GM21737 (cell line): ENCODE data around the gene MAPK14.

Experiments
- ATAC-seq: cut with Tn5 transposase; IDR thresholded peaks from one replicate; pipeline ENCODE4 v1.9.1; 2021; ENCODE audit warnings: mild to moderate bottlenecking, moderate library complexity; ENCODE audit not compliant: unreplicated experiment

Gene MAPK14

DNA sequence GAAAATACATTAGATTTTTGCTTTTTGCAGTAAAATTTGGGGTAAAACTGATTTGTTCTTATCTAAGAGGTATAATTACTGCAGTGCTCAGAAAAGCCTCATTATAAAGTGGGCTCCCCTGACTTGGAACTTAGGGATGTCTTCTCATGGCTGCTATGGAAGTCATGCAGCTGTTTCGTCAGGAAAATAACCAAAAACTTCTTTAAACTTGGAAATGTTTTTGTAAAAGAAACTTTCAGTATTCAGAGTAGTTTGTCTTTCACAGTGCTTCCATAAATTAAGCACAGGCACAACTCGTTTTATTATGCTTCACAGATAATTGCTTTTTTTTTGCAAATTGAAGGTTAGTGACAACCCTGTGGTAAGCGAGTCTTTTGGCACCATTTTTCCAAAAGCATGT, 6.8 kb downstream of the MAPK14 start:
- no peak for ATAC-seq

GRCh38 chr6:36035225-36035624, 7.6 kb downstream of the MAPK14 start:
- ATAC-seq: no peak

DNA sequence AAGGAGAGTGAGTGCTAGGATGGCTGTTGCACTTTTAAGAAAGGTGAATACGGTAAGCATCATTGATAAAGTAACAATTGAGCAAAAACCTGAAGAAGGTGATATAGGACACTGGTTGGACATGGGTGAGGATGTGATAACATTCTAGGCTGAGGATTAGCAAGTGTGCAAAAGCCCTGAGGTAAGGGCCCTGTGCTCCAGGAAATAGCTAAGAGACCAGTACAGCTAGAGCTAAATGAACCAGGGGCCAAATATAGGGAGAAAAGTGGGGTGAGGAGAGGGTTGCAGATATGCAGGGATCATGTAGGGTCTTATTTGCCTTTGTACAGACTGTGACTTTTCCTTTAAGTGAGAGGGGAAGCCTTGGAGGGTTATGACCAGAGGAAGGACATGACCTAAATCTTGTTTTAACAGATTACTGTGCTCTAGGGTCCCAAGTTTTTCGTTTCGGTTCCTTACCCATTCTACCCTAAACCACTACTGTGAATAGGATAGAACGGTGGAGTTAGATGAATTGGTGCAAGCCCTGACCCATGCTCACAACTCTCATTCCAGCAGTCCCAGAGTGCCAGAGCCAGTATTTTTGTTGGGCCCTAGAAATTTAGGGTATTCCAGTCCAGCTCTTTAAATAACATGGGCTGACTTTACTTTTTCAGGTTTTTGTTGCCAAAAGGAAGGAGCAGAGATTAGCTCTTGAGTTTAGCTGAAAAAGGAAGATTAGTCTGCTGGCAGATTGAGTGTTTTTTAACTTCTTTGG, 10.7 kb downstream of the MAPK14 start:
- ATAC-seq: no peak

DNA sequence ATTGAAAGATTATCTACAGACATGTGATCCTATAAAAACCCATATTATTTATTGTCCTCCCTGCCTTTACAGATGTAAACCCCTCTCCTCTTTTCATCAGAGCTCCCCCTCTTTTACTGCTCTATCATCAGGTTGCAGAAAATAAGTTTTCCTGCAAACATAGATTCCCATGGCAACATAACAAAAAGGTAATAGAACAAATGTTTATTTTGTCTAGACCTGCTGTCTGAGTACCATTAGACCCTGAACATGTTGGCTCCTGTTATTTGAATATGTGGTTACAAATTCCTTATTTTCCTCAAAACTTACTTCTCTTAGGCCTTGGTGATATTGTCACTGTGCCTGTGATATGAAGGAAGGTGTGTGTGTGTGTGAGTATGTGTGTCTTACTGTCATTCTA, 11.5 kb downstream of the MAPK14 start:
- no peak for ATAC-seq

DNA sequence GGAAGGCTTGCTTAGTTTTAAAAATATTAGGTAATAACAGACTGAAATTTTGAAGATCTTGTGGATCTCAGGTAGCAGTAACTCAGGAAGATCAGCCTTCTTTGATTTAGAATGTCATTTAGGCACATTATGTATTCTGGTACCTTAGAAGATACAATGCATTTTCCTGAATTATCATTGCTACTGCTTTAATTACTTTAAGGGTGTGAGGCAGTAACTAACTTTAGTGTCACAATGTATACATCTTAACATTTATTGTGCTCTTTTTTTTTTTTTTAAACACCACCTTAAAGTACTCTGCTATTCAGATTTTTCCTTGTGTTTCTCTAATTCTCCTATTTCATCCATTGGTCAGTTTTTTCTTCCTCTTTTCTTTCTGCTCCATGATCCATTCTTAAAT, 13.3 kb downstream of the MAPK14 start:
- ATAC-seq: no peak

GRCh38 chr6:36042618-36043260, 15.1 kb downstream of the MAPK14 start:
- no peak for ATAC-seq

- no peak for ATAC-seq
Observed at GRCh38 chr6:36049582-36049981, 22.0 kb downstream of the MAPK14 start.

DNA sequence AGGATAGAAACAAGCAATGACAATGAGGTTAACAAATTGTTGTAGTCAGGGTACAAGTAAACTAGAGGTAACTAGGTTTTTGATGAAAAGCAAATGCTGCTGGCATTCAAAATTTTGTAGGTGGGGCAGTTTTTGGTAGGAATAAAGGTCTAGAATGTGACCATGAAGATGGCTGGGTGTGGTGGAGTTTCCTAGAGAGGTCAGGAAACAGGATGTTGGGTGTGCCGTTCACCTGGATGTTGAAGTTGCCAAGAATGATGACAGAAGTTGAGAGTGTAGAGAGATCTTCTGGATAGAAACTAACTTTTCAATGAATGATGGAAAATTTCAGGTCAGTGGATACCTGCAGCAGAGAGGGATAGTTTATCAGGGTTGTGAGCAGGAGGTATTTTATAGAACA, 22.7 kb downstream of the MAPK14 start:
- no peak for ATAC-seq

DNA sequence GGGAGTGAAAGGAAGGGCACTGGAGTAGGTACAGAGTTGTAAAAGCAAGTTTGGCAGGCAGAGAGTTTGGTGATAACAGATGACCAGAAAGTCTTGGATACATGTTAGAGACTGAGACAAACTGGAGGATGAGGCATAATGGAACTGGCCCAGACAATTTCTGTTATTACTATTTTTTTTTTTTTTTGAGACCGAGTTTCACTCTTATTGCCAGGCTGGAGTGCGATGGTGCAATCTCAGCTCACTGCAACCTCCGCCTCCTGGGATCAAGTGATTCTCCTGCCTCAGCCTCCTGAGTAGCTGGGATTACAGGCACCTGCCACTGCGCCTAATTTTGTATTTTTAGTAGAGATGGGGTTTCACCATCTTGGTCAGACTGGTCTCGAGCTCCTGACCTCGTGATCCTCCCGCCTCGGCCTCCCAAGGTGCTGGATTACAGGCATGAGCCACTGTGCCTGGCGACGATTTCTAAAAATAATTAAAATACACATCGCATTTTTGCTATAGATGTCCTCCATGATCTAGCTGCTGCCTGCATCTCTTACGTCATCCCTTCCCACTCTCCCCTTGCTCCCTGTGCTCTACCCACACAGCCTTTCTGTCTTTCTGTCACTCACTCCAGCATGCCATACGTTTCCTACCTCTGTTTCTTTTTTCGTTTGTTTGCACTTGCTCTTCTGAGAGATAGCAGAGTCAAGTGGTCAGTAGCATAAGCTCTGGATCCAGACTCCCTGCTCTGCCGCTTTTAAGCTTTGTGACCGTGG, 23.5 kb downstream of the MAPK14 start:
- ATAC-seq: no peak

GRCh38 chr6:36052097-36052496, 24.5 kb downstream of the MAPK14 start:
- ATAC-seq: no peak

GRCh38 chr6:36053878-36054277, 26.3 kb downstream of the MAPK14 start:
- no peak for ATAC-seq

DNA sequence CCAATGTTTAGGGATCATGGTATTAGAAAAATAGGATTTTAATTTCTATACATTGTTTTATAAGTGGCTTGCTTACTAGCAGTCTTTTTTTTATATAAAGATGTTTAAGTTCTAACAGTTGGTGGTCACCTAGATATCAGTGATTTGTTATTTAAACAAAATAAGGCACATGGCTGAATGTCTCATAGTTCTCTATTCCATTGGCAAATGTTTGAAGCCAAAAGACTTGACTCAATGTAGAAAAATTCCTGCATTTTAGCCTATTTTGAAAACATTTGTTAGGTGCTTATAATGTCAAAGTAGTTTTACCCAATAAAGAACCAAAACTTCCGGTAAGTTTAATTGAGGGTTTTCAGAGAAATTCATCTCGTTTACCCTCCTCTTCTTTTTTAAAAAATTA, 26.8 kb downstream of the MAPK14 start:
- no peak for ATAC-seq

- ATAC-seq: no peak
Observed at GRCh38 chr6:36054956-36055355, 27.3 kb downstream of the MAPK14 start.

DNA sequence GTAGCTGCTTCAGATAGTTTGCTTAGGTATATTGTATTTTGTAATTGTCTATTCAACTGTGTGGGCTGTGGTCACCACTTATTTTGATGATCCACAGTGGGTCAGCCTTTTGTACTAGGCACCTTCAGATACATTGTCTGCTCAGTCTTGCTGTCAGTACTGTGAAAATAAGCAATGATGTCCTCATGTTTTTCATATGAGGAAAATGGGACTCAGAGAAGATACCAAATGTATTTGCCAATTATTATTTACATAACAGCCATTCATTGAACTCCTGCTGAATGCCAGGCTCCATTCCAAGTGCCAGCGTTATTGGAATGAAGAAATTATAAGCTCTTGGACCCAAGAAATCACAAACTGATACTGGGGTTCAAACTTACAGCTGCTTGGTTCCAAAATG, 28.6 kb downstream of the MAPK14 start:
- no peak for ATAC-seq

- ATAC-seq: no peak
Observed at GRCh38 chr6:36061236-36061635, 33.6 kb downstream of the MAPK14 start.

- no peak for ATAC-seq
Observed at GRCh38 chr6:36062247-36062646, 34.6 kb downstream of the MAPK14 start.

- no peak for ATAC-seq
Observed at GRCh38 chr6:36063318-36064060, 35.9 kb downstream of the MAPK14 start.

GRCh38 chr6:36064770-36065396, 37.3 kb downstream of the MAPK14 start:
- no peak for ATAC-seq

DNA sequence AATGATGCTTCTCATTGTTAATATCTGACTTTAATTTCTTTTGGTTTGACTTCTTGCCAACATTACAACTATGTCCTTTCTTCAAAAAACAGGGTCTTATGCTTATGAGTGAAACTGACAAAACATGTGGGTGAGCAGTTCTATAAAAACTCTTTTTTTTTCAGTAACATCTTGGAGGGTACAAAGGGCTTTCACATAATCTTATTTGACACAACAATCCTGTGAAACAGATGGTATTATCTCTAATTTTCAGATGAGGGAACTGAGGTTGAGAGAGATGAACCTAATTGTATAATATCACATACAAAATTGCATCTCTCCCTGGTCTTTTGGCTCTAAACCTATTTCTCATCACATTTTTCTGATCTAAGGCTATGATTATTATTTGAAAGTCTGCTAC, 38.3 kb downstream of the MAPK14 start:
- no peak for ATAC-seq

DNA sequence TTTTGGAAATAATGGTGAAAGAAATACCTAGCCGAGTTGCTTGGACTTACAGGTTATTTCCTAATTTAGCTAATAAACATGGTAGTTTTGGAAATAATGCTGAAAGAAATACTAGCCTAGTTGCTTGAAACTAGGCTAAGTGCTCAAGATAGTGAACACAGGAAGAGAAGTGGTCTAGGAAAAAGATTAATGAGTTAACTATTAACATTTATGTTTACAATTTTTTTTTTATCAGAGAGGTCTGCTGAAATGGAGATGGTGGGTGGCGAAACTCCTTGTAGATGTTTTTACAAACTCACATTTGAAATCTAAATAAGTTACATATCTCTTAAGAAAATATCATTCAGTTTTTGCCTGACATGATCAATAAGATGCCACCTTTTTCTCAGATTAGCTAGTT, 39.2 kb downstream of the MAPK14 start:
- ATAC-seq: no peak
